Sciatic nerve (tissue), 2 donors: Measurements from ENCODE around the gene GRIK4. TPM values are rescaled to one million over a fixed set of nuclear protein-coding genes. Genes with fewer than 3 reads are reported as not detected.
"Not testable (repeated sequence)": the region's sequence is repeated elsewhere in the genome, so short reads cannot be mapped to it uniquely, and the experiment has no call there.

Source experiments
- ATAC-seq: fragments of 200-7000 bp; cut with Tn5 transposase; one replicate; pipeline ENCODE4 v1.9.1; 2020; ENCODE audit warnings: mild to moderate bottlenecking, moderate library complexity
- DNase-seq: peaks from one replicate; pipeline ENCODE4 v3.0.0-alpha.2; 2020; ENCODE audit warnings: low spot score
- intact Hi-C: fragments of 100-400 bp; cut with DNase I; formaldehyde crosslinking; loops from one replicate; pipeline ENCODE4 v1.14.2; 2022
- total RNA-seq: library from RNA; stranded (reverse); fragmentation: NEBNext Ultra II Directional; extraction: Animal tissue kit (Norgen Biotek cat#: 25700); gene quantifications from one replicate; pipeline ENCODE4 v1.2.1, GENCODE V29; 2021
- donor health status: DM: no; HTN: no; CAD: no.
- donor health status: DM: no; HTN: no; CAD: no.

Gene GRIK4
- total RNA-seq, 1 donor from 2014 or later: 0.27 TPM

- intact Hi-C loops: no loop called here
- ATAC-seq (no peak), DNase-seq (no peak)
Measured at GRCh38 chr11:120991830-120992686, 480.5 kb downstream of the GRIK4 start.

GRCh38 chr11:120994091-120994859 is 482.7 kb downstream of the GRIK4 start:
- DNase-seq (no peak), ATAC-seq (no peak)
- intact Hi-C loops: no loop called here

- no peak for DNase-seq
- intact Hi-C loops: no loop called here
- ATAC-seq: no peak
Measured at GRCh38 chr11:120995184-120995583, 483.6 kb downstream of the GRIK4 start.

GRCh38 chr11:120996973-120997372 is 485.4 kb downstream of the GRIK4 start:
- ATAC-seq: no peak
- DNase-seq: no peak
- intact Hi-C loops: no loop called here

GRCh38 chr11:120998581-120998980 is 487.0 kb downstream of the GRIK4 start:
- intact Hi-C loops: no loop called here
- ATAC-seq: no peak

GRCh38 chr11:121004206-121004840 is 492.8 kb downstream of the GRIK4 start:
- intact Hi-C loops: no loop called here
- no peak for DNase-seq
- no peak for ATAC-seq

More at GRCh38 chr11:120998581-120998980, 487.0 kb downstream of the GRIK4 start:
- no peak for DNase-seq

GRCh38 chr11:121006922-121007321 is 495.4 kb downstream of the GRIK4 start:
- DNase-seq (no peak), ATAC-seq (no peak)
- intact Hi-C loops: no loop called here

GRCh38 chr11:121008551-121008950 is 497.0 kb downstream of the GRIK4 start:
- DNase-seq (no peak), ATAC-seq (no peak)
- intact Hi-C loops: no loop called here

GRCh38 chr11:121012091-121012490 is 500.5 kb downstream of the GRIK4 start:
- ATAC-seq: no peak
- no peak for DNase-seq
- intact Hi-C loops: no loop called here

- no peak for DNase-seq
Measured at GRCh38 chr11:121018746-121019145, 507.2 kb downstream of the GRIK4 start.

GRCh38 chr11:121021718-121022117 is 510.2 kb downstream of the GRIK4 start:
- ATAC-seq, intact Hi-C loops, DNase-seq: not testable (repeated sequence)

More at GRCh38 chr11:121018746-121019145, 507.2 kb downstream of the GRIK4 start:
- ATAC-seq: no peak
- intact Hi-C loops: no loop called here

- ATAC-seq: peak; percentile 98
- peak; percentile 92 for DNase-seq
- intact Hi-C loops: no loop called here
Measured at GRCh38 chr11:121023848-121024751, 512.6 kb downstream of the GRIK4 start, which contains the start of gene TBCEL. Gene TBCEL (plus strand): TSS chr11:121024102. CDS start chr11:121045691, 21,589 bp downstream.

GRCh38 chr11:121024989-121025388 is 513.4 kb downstream of the GRIK4 start:
- no peak for DNase-seq
- intact Hi-C loops: no loop called here
- ATAC-seq: no peak

- intact Hi-C loops: no loop called here
- DNase-seq: no peak
- ATAC-seq: no peak
Measured at GRCh38 chr11:121029153-121029552, 517.6 kb downstream of the GRIK4 start.

- ATAC-seq: no peak
- no peak for DNase-seq
- intact Hi-C loops: no loop called here
Measured at GRCh38 chr11:121029813-121030445, 518.4 kb downstream of the GRIK4 start.

- no peak for ATAC-seq
- no peak for DNase-seq
- intact Hi-C loops: no loop called here
Measured at GRCh38 chr11:121031167-121031566, 519.6 kb downstream of the GRIK4 start.

GRCh38 chr11:121031648-121032047 is 520.1 kb downstream of the GRIK4 start:
- ATAC-seq, DNase-seq, intact Hi-C loops: not testable (repeated sequence)

GRCh38 chr11:121032546-121032945 is 521.0 kb downstream of the GRIK4 start:
- DNase-seq: no peak
- intact Hi-C loops: no loop called here

More at GRCh38 chr11:121032546-121032945, 521.0 kb downstream of the GRIK4 start:
- no peak for ATAC-seq
